H1 (cell line): Measurements from ENCODE around the gene TAS1R3. TPM values are rescaled to one million over a fixed set of nuclear protein-coding genes. Genes with fewer than 3 reads are reported as not detected.

Source experiments
- CTCF ChIA-PET: fragments of 300-600 bp; sonication (Branson Sonifier 250); formaldehyde crosslinking; loops from one replicate; lab custom pipeline; 2021; ENCODE audit not compliant: partially characterized antibody; lab: Charles Lee
- POLR2A ChIA-PET: fragments of 300-600 bp; sonication (Branson Sonifier 250); formaldehyde crosslinking; loops from one replicate; lab custom pipeline; 2021; ENCODE audit warnings: inconsistent platforms; ENCODE audit not compliant: partially characterized antibody; lab: Charles Lee
- DNase-seq, 2 experiments: peaks; one replicate each; pipeline versions ENCODE4 v3.0.0 to v3.0.0-alpha.2; 2010 to 2022; ENCODE audit warnings: low spot score in 2 of 2, low read depth in 1 of 2, mixed read lengths in 1 of 2
- FAIRE-seq: peaks from 2 replicates; lab custom pipeline; 2011; peaks lifted over from hg19 to GRCh38; lab: Jason Lieb, UNC
- H2AFZ ChIP-seq: 2 replicates; pipeline ENCODE4 v1.8.1; 2012; ENCODE audit warnings: low read length, inconsistent platforms
- H2AK5ac ChIP-seq: 2 replicates; pipeline ENCODE4 v1.6.1; 2013; ENCODE audit warnings: low read depth, low read length
- H2BK120ac ChIP-seq: replicated peaks from 2 replicates; pipeline ENCODE3; 2013; ENCODE audit warnings: low read depth, low read length, inconsistent platforms
- H2BK12ac ChIP-seq: 2 replicates; pipeline ENCODE4 v1.6.1; 2013; ENCODE audit warnings: low read depth, low read length
- H2BK15ac ChIP-seq: 2 replicates; pipeline ENCODE4 v1.6.1; 2013; ENCODE audit warnings: low read length
- H2BK20ac ChIP-seq: 2 replicates; pipeline ENCODE4 v1.6.1; 2013; ENCODE audit warnings: low read length
- H2BK5ac ChIP-seq: 2 replicates; pipeline ENCODE4 v1.6.1; 2013; ENCODE audit warnings: low read depth, low read length
- H3K14ac ChIP-seq: 2 replicates; pipeline ENCODE4 v1.6.1; 2013; ENCODE audit warnings: inconsistent platforms; ENCODE audit not compliant: insufficient read length
- H3K18ac ChIP-seq: 2 replicates; pipeline ENCODE4 v1.6.1; 2013; ENCODE audit warnings: low read length; ENCODE audit errors: extremely low read depth
- H3K23ac ChIP-seq: 2 replicates; pipeline ENCODE4 v1.6.1; 2013; ENCODE audit warnings: inconsistent platforms; ENCODE audit not compliant: insufficient read length
- H3K23me2 ChIP-seq: 2 replicates; pipeline ENCODE4 v1.6.1; 2013; ENCODE audit warnings: low read depth, low read length
- H3K27ac ChIP-seq: 2 replicates; pipeline ENCODE4 v1.6.1; 2011; ENCODE audit warnings: low read depth, low read length, inconsistent platforms
- H3K27me3 ChIP-seq, 4 experiments: replicated peaks in 1 of 4; 1 replicate in 1 of 4; 2 replicates in 3 of 4; pipeline versions ENCODE4 v1.6.1 to v1.8.1; 2011 to 2013; ENCODE audit warnings: low read length in 3 of 4, mild to moderate bottlenecking in 3 of 4, inconsistent platforms in 2 of 4, mixed read lengths in 2 of 4, moderate library complexity in 1 of 4; ENCODE audit not compliant: control insufficient read depth in 3 of 4, insufficient read depth in 3 of 4; ENCODE audit errors: extremely low read depth in 1 of 4
- H3K36me3 ChIP-seq, 4 experiments: 2 replicates each; pipeline versions ENCODE4 v1.6.1 to v1.8.1; 2011 to 2013; ENCODE audit warnings: mild to moderate bottlenecking in 4 of 4, low read length in 3 of 4, moderate library complexity in 2 of 4, control low read depth in 1 of 4, inconsistent platforms in 1 of 4; ENCODE audit not compliant: insufficient read depth in 4 of 4, control insufficient read depth in 2 of 4
- H3K4ac ChIP-seq: replicated peaks from 2 replicates; pipeline ENCODE3; 2013; ENCODE audit warnings: low read length, low read depth, mixed read lengths, inconsistent platforms; ENCODE audit not compliant: insufficient read length
- H3K4me1 ChIP-seq, 4 experiments: replicated peaks in 1 of 4; 1 replicate in 1 of 4; 2 replicates in 3 of 4; pipeline versions ENCODE4 v1.6.1 to v1.8.1; 2011 to 2013; ENCODE audit warnings: low read length in 3 of 4, inconsistent platforms in 2 of 4, mixed read lengths in 1 of 4; ENCODE audit not compliant: insufficient read depth in 4 of 4, control insufficient read depth in 3 of 4
- H3K4me2 ChIP-seq, 2 experiments: 2 replicates each; pipeline versions ENCODE4 v1.6.1 to v1.8.1; 2011 to 2013; ENCODE audit warnings: low read depth in 2 of 2, low read length in 2 of 2, control low read depth in 1 of 2, inconsistent platforms in 1 of 2, mild to moderate bottlenecking in 1 of 2; ENCODE audit not compliant: insufficient read depth in 1 of 2
- H3K4me3 ChIP-seq, 4 experiments: fragments of 200-600, 300-600 bp in 1 of 4; sonication (generic), shearing (Covaris generic), sonication (Bioruptor Twin) in 1 of 4; 2 replicates each; pipeline versions ENCODE4 v1.5.1 to v1.8.1; 2011 to 2016; ENCODE audit warnings: low read length in 4 of 4, low read depth in 3 of 4, control low read depth in 2 of 4, inconsistent platforms in 2 of 4, mild to moderate bottlenecking in 2 of 4, mixed read lengths in 1 of 4, moderate library complexity in 1 of 4; ENCODE audit not compliant: insufficient read depth in 2 of 4; ENCODE audit errors: extremely low read depth in 1 of 4
- H3K56ac ChIP-seq: replicated peaks from 2 replicates; pipeline ENCODE3; 2013; ENCODE audit warnings: low read depth, mild to moderate bottlenecking, mixed read lengths, low read length, inconsistent platforms; ENCODE audit not compliant: insufficient read length
- H3K79me1 ChIP-seq: 2 replicates; pipeline ENCODE4 v1.6.1; 2013; ENCODE audit warnings: low read depth, low read length, control low read depth
- H3K79me2 ChIP-seq, 2 experiments: 2 replicates each; pipeline versions ENCODE4 v1.6.1 to v1.8.1; 2012 to 2013; ENCODE audit warnings: low read length in 2 of 2, mild to moderate bottlenecking in 2 of 2, inconsistent platforms in 1 of 2; ENCODE audit not compliant: insufficient read depth in 2 of 2, control insufficient read depth in 1 of 2
- H3K9ac ChIP-seq, 4 experiments: replicated peaks in 1 of 4; 1 replicate in 1 of 4; 2 replicates in 3 of 4; pipeline versions ENCODE4 v1.6.1 to v1.8.1; 2011 to 2013; ENCODE audit warnings: low read depth in 3 of 4, low read length in 3 of 4, control low read depth in 2 of 4, mild to moderate bottlenecking in 2 of 4, moderate library complexity in 2 of 4, inconsistent platforms in 1 of 4; ENCODE audit errors: extremely low read depth in 1 of 4
- H3K9me3 ChIP-seq, 2 experiments: 2 replicates each; pipeline versions ENCODE4 v1.6.1 to v1.8.1; 2012 to 2013; ENCODE audit warnings: mild to moderate bottlenecking in 2 of 2, moderate library complexity in 2 of 2, control low read depth in 1 of 2, inconsistent platforms in 1 of 2, low read depth in 1 of 2, low read length in 1 of 2, mixed read lengths in 1 of 2; ENCODE audit not compliant: insufficient read depth in 2 of 2
- H4K20me1 ChIP-seq, 2 experiments: replicated peaks in 1 of 2; 2 replicates each; pipeline versions ENCODE3 to v1.8.1; 2011 to 2013; ENCODE audit warnings: inconsistent platforms in 2 of 2, low read length in 2 of 2, mild to moderate bottlenecking in 1 of 2; ENCODE audit not compliant: insufficient read depth in 2 of 2, control insufficient read depth in 1 of 2
- H4K5ac ChIP-seq: 2 replicates; pipeline ENCODE4 v1.6.1; 2013; ENCODE audit warnings: low read length, low read depth, mixed read lengths, inconsistent platforms; ENCODE audit not compliant: insufficient read length
- H4K8ac ChIP-seq: 2 replicates; pipeline ENCODE4 v1.8.0; 2013; ENCODE audit warnings: mild to moderate bottlenecking, moderate library complexity, low read length, inconsistent platforms; ENCODE audit not compliant: insufficient read depth; ENCODE audit errors: extremely low read depth
- H4K91ac ChIP-seq: replicated peaks from 2 replicates; pipeline ENCODE3; 2013; ENCODE audit warnings: low read length, mixed read lengths, inconsistent platforms; ENCODE audit not compliant: insufficient read length
- TAF1 ChIP-seq: IDR thresholded peaks from 2 replicates; pipeline ENCODE4 v1.6.1; 2011; ENCODE audit warnings: mild to moderate bottlenecking, low read depth, low read length
- WGBS, 2 experiments: shearing (Covaris generic) in 1 of 2; methylation state at CpG; one replicate each; pipeline versions ENCODE4 v1.1.6 to v1.1.7; 2013 to 2015; ENCODE audit warnings: low lambda C conversion rate in 2 of 2, mixed read lengths in 2 of 2, inconsistent platforms in 1 of 2, low coverage in 1 of 2, missing lambda C conversion rate in 1 of 2; ENCODE audit not compliant: insufficient replicate concordance in 2 of 2, insufficient coverage in 1 of 2, insufficient read length in 1 of 2; ENCODE audit errors: extremely low coverage in 1 of 2, missing lambda C conversion rate in 1 of 2; 5-methylcytosine and 5-hydroxymethylcytosine counted together
- polyA plus RNA-seq, 7 experiments: library from polyadenylated mRNA; depleted of rRNA in 3 of 7; stranded (reverse) in 5 of 7; unstranded in 2 of 7; fragments of >200 nt in 5 of 7; fragments of 200-250 nt in 2 of 7; gene quantifications; 1 replicate in 5 of 7; 2 replicates in 1 of 7; 4 replicates in 1 of 7; pipeline versions ENCODE4 v1.2.1 to v1.2.3, GENCODE V29; 2011 to 2013; ENCODE audit warnings: missing spikeins in 2 of 7, mixed read lengths in 2 of 7
- total RNA-seq: library from RNA; stranded (reverse); fragmentation: NEBNext Ultra II Directional; extraction: Animal tissue kit (Norgen Biotek cat#: 25700); gene quantifications from 2 replicates; pipeline ENCODE4 v1.2.1, GENCODE V29; 2021

Gene TAS1R3
- total and polyA plus RNA-seq, 2 of the 8 experiments (the other 6 are each of a cell fraction or from before 2014, with no cell fraction given) = 0.03 to 0.19 TPM

DNA sequence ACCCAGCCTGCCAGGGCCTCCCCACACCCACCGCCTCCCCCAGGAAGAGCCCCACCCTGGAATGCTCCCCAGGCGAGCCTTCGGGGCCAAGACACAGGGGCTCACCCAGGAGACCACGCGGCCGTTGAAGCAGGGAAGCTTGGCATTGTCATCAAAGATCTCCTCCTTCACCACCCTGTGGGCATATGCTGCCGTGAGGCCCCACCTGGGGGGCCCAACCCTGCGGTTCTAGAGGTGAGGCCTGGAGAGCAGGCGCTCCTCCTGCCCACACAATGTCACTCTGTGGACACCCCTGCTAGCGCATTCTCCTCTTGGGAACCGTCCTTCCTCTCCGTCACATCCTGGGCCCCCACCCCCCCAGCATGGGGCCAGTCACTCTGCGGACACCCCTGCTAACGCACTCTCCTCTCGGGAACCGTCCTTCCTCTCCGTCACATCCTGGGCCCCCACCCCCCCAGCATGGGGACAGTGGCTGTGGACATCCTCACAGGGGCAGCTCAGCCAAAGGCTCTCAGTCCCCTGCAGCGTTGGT is 11.6 kb downstream of the TAS1R3 start:
- POLR2A ChIA-PET = interaction anchor here (1.0 to 1.3 kb wide), 5 partner anchors 11 to 57 kb away, joined by 3 to 7 read pairs (median 4); partner anchors contain the start of gene CCNL2
- H2BK20ac ChIP-seq = no peak overlapping the region
- no peak overlapping the region for H3K18ac ChIP-seq
- no peak overlapping the region for H2BK5ac ChIP-seq
- no peak for FAIRE-seq
- no peak overlapping the region for H3K27ac ChIP-seq
- peaks cover 0 to 23% of the 10 kb centered on the region in 2 experiments; a peak in 3 of 4 replicates for H3K79me2 ChIP-seq
- no peak overlapping the region for H3K23ac ChIP-seq
- WGBS, 2 experiments = 94% methylated on average over 8 of the region's 18 CpGs; no CpG with 5 or more reads in 1 of the 2 experiments
- TF ChIP-seq TAF1 = no peak
- TF ChIP-seq, all 59 proteins: peak for 0
- no peak overlapping the region for H3K4me2 ChIP-seq
- H3K36me3 ChIP-seq = peaks cover 2 to 35% (median 15%) of the 10 kb centered on the region in 4 experiments; a peak in 7 of 8 replicates
- peaks cover 0 to 5% of the 10 kb centered on the region in 2 experiments; a peak in 1 of 4 replicates for H3K9me3 ChIP-seq
- no peak overlapping the region for H4K5ac ChIP-seq
- H2BK15ac ChIP-seq = no peak overlapping the region
- H3K56ac ChIP-seq = no peak overlapping the region
- H3K23me2 ChIP-seq = peaks cover 1% of the 10 kb centered on the region; the same call in 1 of the 2 replicates
- H4K91ac ChIP-seq = no peak overlapping the region
- H3K27me3 ChIP-seq = no peaks in the 10 kb centered on the region; a peak in 1 of 7 replicates
- H3K4ac ChIP-seq = no peak overlapping the region
- no peak overlapping the region for H3K9ac ChIP-seq
- H4K20me1 ChIP-seq = peaks cover 20 to 46% of the 10 kb centered on the region in 2 experiments
- H3K79me1 ChIP-seq = peaks cover 27% of the 10 kb centered on the region
- H4K8ac ChIP-seq = no peak overlapping the region
- H3K4me1 ChIP-seq = peaks cover 0 to 7% (median 4%) of the 10 kb centered on the region in 4 experiments; a peak in 3 of 7 replicates
- no peak overlapping the region for H2BK12ac ChIP-seq
- no peak for DNase-seq
- H2AFZ ChIP-seq = no peak overlapping the region
- no peak overlapping the region for H3K14ac ChIP-seq
- no peak overlapping the region for H2AK5ac ChIP-seq
- CTCF ChIA-PET = interaction anchor here (0.6 to 4.4 kb wide), 10 partner anchors 9 to 232 kb away, joined by 3 to 34 read pairs (median 4); partner anchors contain the start of gene AURKAIP1
- H3K4me3 ChIP-seq = no peak overlapping the region
- no peak overlapping the region for H2BK120ac ChIP-seq
